Activated CD8-positive, alpha-beta T cell treated with anti-CD3 and anti-CD28 coated beads, Interleukin-2, amount 10 ng/mL, durations not matched to agents 7 days and 5 days (primary cell): ENCODE results near the gene CA12. TPM values are rescaled to one million over a fixed set of nuclear protein-coding genes. Genes with fewer than 3 reads are reported as not detected.

Source experiments
- ATAC-seq: fragments of 150-1000 bp; cut with Tn5 transposase; one replicate; pipeline ENCODE4 v1.10.0; 2021; ENCODE audit warnings: moderate library complexity
- CTCF ChIA-PET: fragments of 350-600 bp; sonication (Branson Sonifier 250); formaldehyde crosslinking; loops from one replicate; lab custom pipeline; 2021; ENCODE audit warnings: antibody characterized with exemption; lab: Charles Lee
- POLR2A ChIA-PET: fragments of 350-600 bp; sonication (Branson Sonifier 250); formaldehyde crosslinking; loops from one replicate; lab custom pipeline; 2021; ENCODE audit warnings: antibody characterized with exemption; lab: Charles Lee
- DNase-seq: peaks from one replicate; pipeline ENCODE4 v3.0.0-alpha.2; 2020
- H3K27ac Mint-ChIP-seq: one replicate; pipeline ENCODE4 v1.8.0; 2021; ENCODE audit warnings: mild to moderate bottlenecking, mixed read lengths
- H3K27me3 Mint-ChIP-seq: one replicate; pipeline ENCODE4 v1.8.0; 2021; ENCODE audit warnings: low read depth, mixed read lengths
- H3K36me3 Mint-ChIP-seq: one replicate; pipeline ENCODE4 v1.8.0; 2021; ENCODE audit warnings: low read depth, mixed read lengths
- H3K4me1 Mint-ChIP-seq: one replicate; pipeline ENCODE4 v1.8.0; 2021; ENCODE audit warnings: low read depth, mixed read lengths
- H3K4me3 Mint-ChIP-seq: one replicate; pipeline ENCODE4 v1.8.0; 2021; ENCODE audit warnings: mild to moderate bottlenecking, mixed read lengths
- H3K9me3 Mint-ChIP-seq: one replicate; pipeline ENCODE4 v1.8.0; 2022; ENCODE audit warnings: mixed read lengths; ENCODE audit not compliant: insufficient read depth
- total RNA-seq, 2 experiments: library from RNA; stranded (reverse); gene quantifications; one replicate each; pipeline ENCODE4 v1.2.3, GENCODE V29; 2021

The CA12 gene
- total RNA-seq, 2 experiments from 2014 or later = not detected

DNA sequence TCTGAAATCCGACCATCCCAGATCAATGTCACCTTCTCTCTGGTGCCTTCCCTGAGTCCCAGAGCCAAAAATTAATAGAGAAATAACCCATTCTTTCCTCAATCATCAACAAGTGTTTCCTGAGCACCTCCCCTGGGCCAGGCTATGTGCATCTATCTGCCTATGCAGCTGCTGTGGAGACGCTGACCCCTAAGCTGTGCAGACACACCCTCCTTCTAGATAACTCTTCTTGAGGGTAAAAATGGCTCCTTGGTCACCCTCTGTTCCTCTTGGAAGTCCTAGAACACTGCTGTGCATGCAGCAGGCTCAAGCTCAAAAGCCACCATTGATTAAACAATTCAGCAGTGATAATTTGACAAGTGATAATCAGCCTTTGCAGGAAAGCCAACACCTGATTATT lies 18.4 kb downstream of the CA12 start:
- ChIA-PET POLR2A (no interaction called here), CTCF (no interaction called here)
- Mint-ChIP-seq H3K4me3 (no peak overlapping the region), H3K27ac (no peak overlapping the region), H3K36me3 (no peaks in the 10 kb centered on the region), H3K9me3 (no peaks in the 10 kb centered on the region), H3K27me3 (peaks cover 29% of the 10 kb centered on the region), H3K4me1 (no peaks in the 10 kb centered on the region)
- ATAC-seq (no peak), DNase-seq (no peak)

DNA sequence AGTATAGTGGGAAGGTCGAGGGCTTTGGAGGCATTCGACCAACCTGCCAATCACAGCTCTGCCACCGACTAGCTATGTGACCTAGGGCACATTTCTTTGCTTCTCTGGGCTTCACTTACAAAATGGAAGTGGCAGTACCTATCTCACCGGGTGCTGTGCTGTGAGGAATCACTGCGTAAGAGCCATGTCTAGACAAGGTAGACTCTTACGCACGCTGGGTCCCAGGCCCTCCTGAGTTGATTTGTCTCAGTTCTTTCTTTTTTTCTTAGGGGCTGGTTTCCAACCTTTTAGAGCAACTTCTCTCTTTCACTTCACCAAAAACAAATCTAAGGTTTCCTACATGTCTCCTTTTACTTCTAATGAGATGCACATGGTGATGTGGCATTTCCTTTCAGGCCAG lies 18.8 kb downstream of the CA12 start:
- ATAC-seq = no peak
- Mint-ChIP-seq H3K4me1 (no peaks in the 10 kb centered on the region), H3K27me3 (peaks cover 29% of the 10 kb centered on the region), H3K9me3 (no peaks in the 10 kb centered on the region), H3K36me3 (no peaks in the 10 kb centered on the region), H3K27ac (no peak overlapping the region), H3K4me3 (no peak overlapping the region)
- CTCF ChIA-PET = no interaction called here
- DNase-seq = no peak
- POLR2A ChIA-PET = no interaction called here

DNA sequence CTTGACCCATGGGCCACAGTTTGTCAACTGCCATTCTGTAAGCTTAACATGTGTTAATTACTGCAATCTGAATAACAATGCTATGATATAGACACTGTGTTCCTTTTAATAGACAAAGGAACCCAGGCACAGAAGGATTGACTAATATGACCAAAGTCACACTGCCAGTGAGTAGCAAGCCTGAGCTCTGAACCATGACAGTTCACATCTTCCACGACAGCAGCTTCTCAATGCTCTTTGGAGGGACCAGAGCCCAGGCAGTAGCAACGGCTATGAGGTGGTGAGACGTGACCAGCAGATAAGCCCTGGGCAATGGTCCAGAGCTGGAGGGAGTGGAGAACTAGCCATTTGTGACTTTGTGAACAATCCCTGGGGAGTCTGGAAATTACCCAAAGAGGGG lies 19.4 kb downstream of the CA12 start:
- peaks cover 29% of the 10 kb centered on the region for H3K27me3 Mint-ChIP-seq
- no peak overlapping the region for H3K27ac Mint-ChIP-seq
- H3K9me3 Mint-ChIP-seq = no peaks in the 10 kb centered on the region
- no peak overlapping the region for H3K4me3 Mint-ChIP-seq
- H3K36me3 Mint-ChIP-seq = no peaks in the 10 kb centered on the region
- DNase-seq (no peak), ATAC-seq (no peak)
- ChIA-PET CTCF (no interaction called here), POLR2A (no interaction called here)
- no peaks in the 10 kb centered on the region for H3K4me1 Mint-ChIP-seq

DNA sequence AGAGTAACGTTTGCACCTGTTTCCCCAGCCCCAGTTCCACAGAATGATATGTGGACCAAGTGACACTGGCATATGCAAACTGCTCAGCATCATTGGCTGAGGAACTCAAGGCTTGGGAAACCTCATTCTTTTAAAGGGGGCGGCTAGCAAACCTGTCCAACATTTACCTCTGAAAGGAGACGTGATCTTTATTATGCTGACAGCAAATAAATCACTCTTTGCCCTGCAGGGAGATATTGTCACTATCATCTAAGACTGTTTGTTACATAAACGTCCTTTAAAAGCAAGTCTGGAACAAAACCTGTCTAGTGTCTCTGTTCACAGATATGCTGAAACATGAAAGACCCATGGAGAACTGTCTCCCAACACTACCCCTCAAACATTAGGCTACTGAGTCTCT lies 21.5 kb downstream of the CA12 start:
- H3K9me3 Mint-ChIP-seq = no peaks in the 10 kb centered on the region
- no peaks in the 10 kb centered on the region for H3K4me1 Mint-ChIP-seq
- H3K4me3 Mint-ChIP-seq = no peak overlapping the region
- H3K27ac Mint-ChIP-seq = no peak overlapping the region
- ChIA-PET POLR2A (no interaction called here), CTCF (interaction anchor here (1.2 kb wide), 1 partner anchor 43 kb away, joined by 3 read pairs; no protein-coding TSS in a partner anchor)
- H3K36me3 Mint-ChIP-seq = no peaks in the 10 kb centered on the region
- DNase-seq = no peak
- ATAC-seq = no peak
- H3K27me3 Mint-ChIP-seq = peaks cover 27% of the 10 kb centered on the region

DNA sequence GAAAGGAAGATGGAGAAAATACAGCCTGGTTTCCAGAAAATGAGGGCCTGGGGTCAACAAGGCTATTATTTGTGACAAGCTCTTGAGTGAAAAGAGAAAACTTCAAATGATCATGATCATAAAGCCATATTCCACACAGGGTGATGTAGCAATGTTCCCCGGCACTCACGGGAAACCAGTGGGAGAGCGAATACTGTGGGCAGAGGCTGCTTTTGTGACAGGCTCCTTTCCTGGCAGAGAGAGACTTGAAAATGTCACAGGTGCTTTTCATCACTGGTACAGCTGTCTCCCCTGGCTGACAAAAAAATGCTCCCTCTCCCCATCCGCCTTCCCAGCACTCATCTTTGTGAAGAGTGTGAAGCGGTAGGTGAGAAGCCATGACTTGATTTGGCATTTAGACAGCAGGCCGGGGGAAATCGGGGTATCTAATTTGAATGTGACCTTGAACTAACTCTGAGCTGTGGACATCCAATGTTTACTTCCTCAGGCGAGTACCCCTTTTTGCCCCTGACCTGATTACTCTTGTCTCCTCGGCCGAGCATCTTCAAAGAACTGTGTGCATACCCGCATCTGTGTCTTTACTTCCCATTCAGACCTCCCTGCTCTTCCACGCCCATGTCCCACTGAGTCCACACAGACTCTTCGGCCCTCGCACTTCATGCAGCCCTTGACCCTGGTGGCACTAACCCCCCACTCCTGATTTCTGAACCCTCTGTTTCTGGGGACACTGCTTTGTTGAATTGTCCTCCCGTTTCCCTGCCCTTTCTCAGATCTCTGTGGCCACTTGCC lies 23.2 kb downstream of the CA12 start:
- CTCF ChIA-PET = interaction anchor here (1.3 kb wide), 1 partner anchor 310 kb away, joined by 3 read pairs; no protein-coding TSS in a partner anchor
- DNase-seq = no peak
- H3K27me3 Mint-ChIP-seq = peaks cover 23% of the 10 kb centered on the region

DNA sequence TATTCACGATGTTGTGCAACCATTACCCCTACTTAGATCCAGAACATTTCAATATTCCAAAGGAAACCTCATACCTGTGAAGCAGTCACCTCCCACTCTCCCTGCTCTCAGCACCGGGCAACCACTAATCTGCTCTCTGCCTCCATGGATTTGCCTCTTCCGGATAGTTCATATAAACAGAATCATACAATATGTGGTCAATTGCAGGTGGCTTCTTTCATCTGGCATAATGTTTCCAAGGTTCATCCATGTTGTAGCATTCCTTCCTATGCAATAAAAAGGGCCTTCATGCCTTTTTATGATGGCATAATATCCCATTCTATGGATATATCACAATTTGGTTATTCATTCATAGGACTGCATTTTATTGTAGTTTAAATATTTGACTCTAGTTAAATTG lies 23.9 kb downstream of the CA12 start:
- Mint-ChIP-seq H3K4me1 (no peaks in the 10 kb centered on the region), H3K27ac (no peak overlapping the region), H3K9me3 (no peaks in the 10 kb centered on the region), H3K36me3 (no peaks in the 10 kb centered on the region), H3K27me3 (peaks cover 20% of the 10 kb centered on the region), H3K4me3 (no peak overlapping the region)
- DNase-seq (no peak), ATAC-seq (no peak)
- CTCF ChIA-PET = interaction anchor here (1.3 kb wide), 1 partner anchor 309 kb away, joined by 3 read pairs; no protein-coding TSS in a partner anchor
- POLR2A ChIA-PET = no interaction called here

More for the DNA sequence above, 23.2 kb downstream of the CA12 start:
- Mint-ChIP-seq H3K4me3 (no peak overlapping the region), H3K4me1 (no peaks in the 10 kb centered on the region), H3K9me3 (no peaks in the 10 kb centered on the region), H3K27ac (no peak overlapping the region), H3K36me3 (no peaks in the 10 kb centered on the region)
- POLR2A ChIA-PET = no interaction called here
- no peak for ATAC-seq

DNA sequence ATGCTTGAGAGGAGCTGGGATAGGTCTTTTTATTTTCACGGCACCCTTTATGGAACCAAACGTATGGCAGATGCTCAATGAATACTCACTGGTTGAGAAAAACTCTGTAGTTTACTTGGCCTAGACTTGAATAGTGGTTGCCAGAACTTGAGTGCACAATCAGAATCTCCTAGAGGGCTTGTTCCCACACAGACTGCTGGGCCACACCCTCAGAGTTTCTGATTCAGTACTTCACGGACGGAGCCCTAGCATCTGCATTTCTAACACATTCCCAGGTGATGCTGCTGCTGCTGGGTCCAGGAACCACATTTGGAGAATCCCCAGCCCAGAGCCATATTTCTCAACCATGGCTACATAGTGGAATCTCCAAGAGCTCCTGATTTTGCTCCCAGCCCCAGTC lies 24.6 kb downstream of the CA12 start:
- Mint-ChIP-seq H3K27me3 (peaks cover 18% of the 10 kb centered on the region), H3K27ac (no peak overlapping the region), H3K4me3 (no peak overlapping the region), H3K36me3 (no peaks in the 10 kb centered on the region), H3K4me1 (no peaks in the 10 kb centered on the region), H3K9me3 (no peaks in the 10 kb centered on the region)
- no peak for ATAC-seq
- DNase-seq = no peak
- ChIA-PET CTCF (interaction anchor here (0.6 kb wide), 1 partner anchor 10 kb away, joined by 3 read pairs; no protein-coding TSS in a partner anchor), POLR2A (interaction anchor here (0.6 kb wide), 1 partner anchor 200 kb away, joined by 3 read pairs; the partner anchor contains the start of gene RPS27L)

DNA sequence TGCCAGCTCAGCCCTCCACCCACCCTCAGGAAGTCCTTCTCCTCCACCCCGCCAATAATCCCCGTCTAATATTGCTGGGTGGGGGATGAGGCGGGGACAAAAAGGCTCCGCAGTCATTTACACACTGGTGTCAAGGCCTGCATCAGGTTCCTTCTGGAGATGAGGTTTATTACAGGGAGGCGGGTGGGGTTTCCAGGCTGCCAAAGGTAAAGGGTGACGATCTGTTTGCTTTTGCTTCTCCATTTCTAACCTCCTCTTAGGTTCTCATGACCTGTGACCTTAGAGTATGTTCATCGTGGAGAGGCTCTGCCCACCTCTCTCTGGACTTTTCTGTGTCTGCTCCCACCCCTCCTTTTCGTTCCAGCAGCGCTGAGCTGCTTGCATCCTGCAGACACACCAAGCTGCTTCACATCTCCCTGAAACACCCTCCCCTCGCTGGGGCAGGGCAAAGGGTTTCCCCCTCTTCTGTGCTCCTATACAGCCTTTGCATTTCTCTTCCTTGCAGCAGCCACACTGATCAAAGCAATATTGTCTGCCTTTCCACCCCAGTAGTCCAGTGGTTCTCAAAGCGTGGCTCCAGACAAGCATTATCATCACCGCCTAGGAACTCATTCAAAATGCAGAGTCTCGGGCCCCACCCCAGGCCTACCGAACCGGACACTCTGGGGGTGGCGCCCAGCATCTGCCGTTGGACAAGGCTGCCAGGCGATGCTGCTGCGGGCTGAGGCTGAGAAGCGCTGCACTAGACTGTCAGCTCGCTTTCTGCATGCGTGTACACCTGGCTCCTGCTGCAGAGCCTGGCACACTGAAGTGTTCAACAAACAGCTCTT lies 26.6 kb downstream of the CA12 start:
- POLR2A ChIA-PET = no interaction called here
- no peak for DNase-seq
- Mint-ChIP-seq H3K36me3 (no peaks in the 10 kb centered on the region), H3K27me3 (peaks cover 12% of the 10 kb centered on the region), H3K4me1 (no peaks in the 10 kb centered on the region), H3K9me3 (no peaks in the 10 kb centered on the region), H3K27ac (no peak overlapping the region), H3K4me3 (no peak overlapping the region)
- CTCF ChIA-PET = no interaction called here
- no peak for ATAC-seq

DNA sequence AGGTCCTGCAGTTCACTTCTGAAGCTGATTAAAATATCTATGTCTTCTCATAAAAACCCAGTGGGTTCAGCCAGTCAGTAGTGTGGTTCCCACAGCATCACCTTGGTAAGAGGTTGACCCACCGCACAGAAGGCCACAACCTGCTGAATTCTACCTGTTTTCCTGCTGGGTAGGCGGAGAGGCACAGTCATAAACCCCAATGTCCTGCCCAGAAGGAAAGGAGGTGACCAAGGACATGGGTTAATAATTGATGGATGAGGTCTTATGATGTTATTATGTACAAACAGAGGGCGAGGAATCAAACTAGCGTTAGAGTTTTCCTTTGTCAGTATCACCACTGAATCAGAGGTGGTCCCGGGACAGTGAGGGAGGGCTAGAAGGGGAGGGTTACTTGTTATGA lies 27.8 kb downstream of the CA12 start:
- peaks cover 6% of the 10 kb centered on the region for H3K27me3 Mint-ChIP-seq
- POLR2A ChIA-PET = no interaction called here
- H3K36me3 Mint-ChIP-seq = no peaks in the 10 kb centered on the region
- no peak for DNase-seq
- ATAC-seq = no peak
- no peak overlapping the region for H3K4me3 Mint-ChIP-seq
- CTCF ChIA-PET = interaction anchor here (1.3 kb wide), 1 partner anchor 18 kb away, joined by 4 read pairs; no protein-coding TSS in a partner anchor
- H3K27ac Mint-ChIP-seq = no peak overlapping the region
- H3K9me3 Mint-ChIP-seq = no peaks in the 10 kb centered on the region
- H3K4me1 Mint-ChIP-seq = no peaks in the 10 kb centered on the region

DNA sequence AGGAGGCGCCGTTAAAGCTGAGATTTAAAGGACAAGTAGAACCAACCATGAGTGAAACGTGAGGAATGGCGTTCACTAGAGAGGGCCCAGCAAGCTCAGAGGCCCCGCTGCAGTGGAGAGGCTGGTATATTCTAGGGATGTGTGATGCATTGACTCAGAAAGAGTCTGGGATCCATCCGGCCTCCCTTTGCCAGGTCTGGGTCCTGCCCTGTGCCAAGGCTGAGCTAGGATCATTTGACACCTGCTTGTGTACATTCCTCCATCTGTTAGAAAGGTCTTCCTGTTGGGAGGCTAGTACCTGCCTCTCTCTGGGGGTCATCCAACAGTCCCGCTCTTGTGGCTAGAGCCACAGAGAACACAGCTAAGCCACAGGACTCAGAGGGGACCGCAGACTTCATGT lies 28.4 kb downstream of the CA12 start:
- POLR2A ChIA-PET = interaction anchor here (0.6 kb wide), 1 partner anchor 217 kb away, joined by 3 read pairs; no protein-coding TSS in a partner anchor
- Mint-ChIP-seq H3K9me3 (no peaks in the 10 kb centered on the region), H3K4me1 (no peaks in the 10 kb centered on the region), H3K27me3 (peaks cover 4% of the 10 kb centered on the region), H3K4me3 (no peak overlapping the region), H3K36me3 (no peaks in the 10 kb centered on the region), H3K27ac (no peak overlapping the region)
- ATAC-seq (no peak), DNase-seq (no peak)
- CTCF ChIA-PET = interaction anchor here (1.3 kb wide), 1 partner anchor 18 kb away, joined by 4 read pairs; no protein-coding TSS in a partner anchor

DNA sequence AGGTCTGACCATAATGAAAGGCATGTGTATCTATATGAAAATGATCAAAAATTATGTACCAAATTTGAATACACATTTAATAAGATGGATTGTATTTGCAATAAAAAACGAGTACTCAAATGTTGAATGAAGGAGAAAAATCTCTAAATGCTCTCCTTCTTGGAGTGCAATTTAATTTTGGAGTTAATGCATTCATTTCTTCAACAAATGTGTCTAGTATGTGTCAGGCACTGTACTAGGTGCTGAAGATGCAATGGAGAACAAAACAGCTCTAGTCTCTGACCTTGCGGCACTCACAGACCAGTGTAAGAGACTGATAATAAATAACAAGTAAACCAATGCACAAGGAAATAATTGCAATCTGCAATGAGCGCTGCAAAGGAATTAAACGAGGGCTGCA lies 28.8 kb downstream of the CA12 start:
- DNase-seq (no peak), ATAC-seq (no peak)
- POLR2A ChIA-PET = interaction anchor here (0.6 kb wide), 1 partner anchor 216 kb away, joined by 3 read pairs; no protein-coding TSS in a partner anchor
- Mint-ChIP-seq H3K4me1 (no peaks in the 10 kb centered on the region), H3K4me3 (no peak overlapping the region), H3K36me3 (no peaks in the 10 kb centered on the region), H3K9me3 (no peaks in the 10 kb centered on the region), H3K27me3 (peaks cover 6% of the 10 kb centered on the region), H3K27ac (no peak overlapping the region)
- CTCF ChIA-PET = no interaction called here

DNA sequence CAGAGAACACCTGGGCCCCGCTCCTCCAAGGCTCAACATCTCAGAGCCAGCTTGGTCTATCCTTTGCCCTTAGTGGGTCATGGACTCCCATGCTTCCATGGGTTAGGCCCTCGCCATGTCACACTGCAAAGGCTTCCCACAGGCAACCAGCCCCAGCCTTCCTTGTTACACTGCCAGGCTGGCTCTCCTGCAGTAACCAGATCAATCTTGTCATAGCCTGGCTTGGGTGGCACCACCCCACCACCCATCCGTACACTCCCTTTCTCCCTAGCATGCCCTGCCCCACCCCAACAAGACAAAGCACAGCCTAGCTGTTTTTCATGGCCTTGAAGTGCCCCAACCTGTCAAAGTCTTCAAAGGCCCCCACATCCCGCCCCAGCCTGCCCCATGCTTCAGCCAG lies 30.5 kb downstream of the CA12 start:
- H3K36me3 Mint-ChIP-seq = no peaks in the 10 kb centered on the region
- H3K27ac Mint-ChIP-seq = no peak overlapping the region
- H3K4me1 Mint-ChIP-seq = no peaks in the 10 kb centered on the region
- H3K4me3 Mint-ChIP-seq = no peak overlapping the region
- peaks cover 6% of the 10 kb centered on the region for H3K27me3 Mint-ChIP-seq
- ATAC-seq = no peak
- ChIA-PET CTCF (no interaction called here), POLR2A (no interaction called here)
- no peak for DNase-seq
- H3K9me3 Mint-ChIP-seq = no peaks in the 10 kb centered on the region
